DMS53 (cell line): ENCODE data around the gene PHACTR1.
"Not testable (repeated sequence)": the region's sequence is repeated elsewhere in the genome, so short reads cannot be mapped to it uniquely, and the experiment has no call there.

Experiments
- DNase-seq: peaks from one replicate; lab custom pipeline; 2025; lab: John Stamatoyannopoulos, UW

PHACTR1 gene

GRCh38 chr6:13112921-13113320, 396.4 kb downstream of the PHACTR1 start:
- DNase-seq: no peak

GRCh38 chr6:13113376-13113775, 396.8 kb downstream of the PHACTR1 start:
- no peak for DNase-seq

- DNase-seq: no peak
These were observed 397.5 kb downstream of the PHACTR1 start for GRCh38 chr6:13113981-13114593.

- DNase-seq: no peak
These were observed 399.6 kb downstream of the PHACTR1 start for GRCh38 chr6:13116155-13116554.

- no peak for DNase-seq
These were observed 401.0 kb downstream of the PHACTR1 start for GRCh38 chr6:13117570-13117969.

GRCh38 chr6:13119549-13119948, 403.0 kb downstream of the PHACTR1 start:
- no peak for DNase-seq

- no peak for DNase-seq
These were observed 404.2 kb downstream of the PHACTR1 start for GRCh38 chr6:13120483-13121482.

- DNase-seq: no peak
These were observed 407.6 kb downstream of the PHACTR1 start for GRCh38 chr6:13124131-13124530.

- no peak for DNase-seq
These were observed 409.3 kb downstream of the PHACTR1 start for GRCh38 chr6:13125841-13126240.

- no peak for DNase-seq
These were observed 415.5 kb downstream of the PHACTR1 start for GRCh38 chr6:13131935-13132661.

GRCh38 chr6:13133894-13134293, 417.3 kb downstream of the PHACTR1 start:
- not testable (repeated sequence) for DNase-seq

- no peak for DNase-seq
These were observed 418.6 kb downstream of the PHACTR1 start for GRCh38 chr6:13135152-13135551.

GRCh38 chr6:13139119-13139518, 422.6 kb downstream of the PHACTR1 start:
- DNase-seq: no peak

- DNase-seq: no peak
These were observed 424.4 kb downstream of the PHACTR1 start for GRCh38 chr6:13140980-13141379.

- DNase-seq: no peak
These were observed 424.8 kb downstream of the PHACTR1 start for GRCh38 chr6:13141387-13141786.

GRCh38 chr6:13142611-13143010, 426.0 kb downstream of the PHACTR1 start:
- no peak for DNase-seq

GRCh38 chr6:13146442-13146841, 429.9 kb downstream of the PHACTR1 start:
- no peak for DNase-seq

GRCh38 chr6:13147376-13147775, 430.8 kb downstream of the PHACTR1 start:
- DNase-seq: no peak

- no peak for DNase-seq
These were observed 431.2 kb downstream of the PHACTR1 start for GRCh38 chr6:13147782-13148181.

- no peak for DNase-seq
These were observed 436.2 kb downstream of the PHACTR1 start for GRCh38 chr6:13152764-13153163.

- DNase-seq: no peak
These were observed 439.8 kb downstream of the PHACTR1 start for GRCh38 chr6:13156381-13156780.

GRCh38 chr6:13157293-13157692, 440.7 kb downstream of the PHACTR1 start:
- no peak for DNase-seq

GRCh38 chr6:13159300-13159699, 442.7 kb downstream of the PHACTR1 start:
- no peak for DNase-seq
